ENCODE data around the gene TEF. TPM values are rescaled to one million over a fixed set of nuclear protein-coding genes. Genes with fewer than 3 reads are reported as not detected.

Gene TEF
- total RNA-seq: 9.3 and 13.6 TPM in 2 replicates
- long read RNA-seq, partial matches to known transcripts: 7 of 7 reads
- long read RNA-seq, other reads (novel, unspliced or antisense): 0 of 7 reads

- Mint-ChIP-seq H3K27me3 (ENCODE audit: low read depth) (no peaks in the 10 kb centered on the region), H3K27ac (ENCODE audit: unreplicated experiment) (peak within 1 kb of the TSS; percentile 100), H3K36me3 (ENCODE audit: low read depth) (no peaks in the 10 kb centered on the region)
Observed at GRCh38 chr22:41381329-41382097, at the start of gene TEF. Gene TEF, plus strand, starts transcription at chr22:41381942. Its CDS starts 103 bp downstream, at chr22:41382045.

GRCh38 chr22:41332217-41332939 lies 49.4 kb upstream of the TEF start:
- H3K4me1 Mint-ChIP-seq: no peaks in the 10 kb centered on the region
- DNase-seq (ENCODE audit: low read depth, low spot score): no peak
- no peak overlapping the region for H3K4me3 Mint-ChIP-seq
- H3K9me3 Mint-ChIP-seq: no peaks in the 10 kb centered on the region
- H3K27ac Mint-ChIP-seq (ENCODE audit: unreplicated experiment): no peak overlapping the region
- TF ChIP-seq, protein P1, sequence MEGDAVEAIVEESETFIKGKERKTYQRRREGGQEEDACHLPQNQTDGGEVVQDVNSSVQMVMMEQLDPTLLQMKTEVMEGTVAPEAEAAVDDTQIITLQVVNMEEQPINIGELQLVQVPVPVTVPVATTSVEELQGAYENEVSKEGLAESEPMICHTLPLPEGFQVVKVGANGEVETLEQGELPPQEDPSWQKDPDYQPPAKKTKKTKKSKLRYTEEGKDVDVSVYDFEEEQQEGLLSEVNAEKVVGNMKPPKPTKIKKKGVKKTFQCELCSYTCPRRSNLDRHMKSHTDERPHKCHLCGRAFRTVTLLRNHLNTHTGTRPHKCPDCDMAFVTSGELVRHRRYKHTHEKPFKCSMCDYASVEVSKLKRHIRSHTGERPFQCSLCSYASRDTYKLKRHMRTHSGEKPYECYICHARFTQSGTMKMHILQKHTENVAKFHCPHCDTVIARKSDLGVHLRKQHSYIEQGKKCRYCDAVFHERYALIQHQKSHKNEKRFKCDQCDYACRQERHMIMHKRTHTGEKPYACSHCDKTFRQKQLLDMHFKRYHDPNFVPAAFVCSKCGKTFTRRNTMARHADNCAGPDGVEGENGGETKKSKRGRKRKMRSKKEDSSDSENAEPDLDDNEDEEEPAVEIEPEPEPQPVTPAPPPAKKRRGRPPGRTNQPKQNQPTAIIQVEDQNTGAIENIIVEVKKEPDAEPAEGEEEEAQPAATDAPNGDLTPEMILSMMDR (conservative IDR thresholded peaks at IDR 0.05): no peak
- peaks cover 12% of the 10 kb centered on the region for H3K36me3 Mint-ChIP-seq (ENCODE audit: low read depth)
- H3K27me3 Mint-ChIP-seq (ENCODE audit: low read depth): no peaks in the 10 kb centered on the region

More at GRCh38 chr22:41381329-41382097, at the start of gene TEF:
- Mint-ChIP-seq H3K4me3 (peak within 1 kb of the TSS; percentile 92), H3K4me1 (peaks cover 28% of the 10 kb centered on the region), H3K9me3 (no peaks in the 10 kb centered on the region)
- TF ChIP-seq, protein P1 (conservative IDR thresholded peaks at IDR 0.05): no peak
- DNase-seq (ENCODE audit: low read depth, low spot score): peak; percentile 96

- H3K36me3 Mint-ChIP-seq (ENCODE audit: low read depth): peaks cover 7% of the 10 kb centered on the region
- TF ChIP-seq, protein P1 (conservative IDR thresholded peaks at IDR 0.05): no peak
- H3K27me3 Mint-ChIP-seq (ENCODE audit: low read depth): no peaks in the 10 kb centered on the region
- no peak overlapping the region for H3K27ac Mint-ChIP-seq (ENCODE audit: unreplicated experiment)
- no peaks in the 10 kb centered on the region for H3K4me1 Mint-ChIP-seq
- DNase-seq (ENCODE audit: low read depth, low spot score): no peak
- no peak overlapping the region for H3K4me3 Mint-ChIP-seq
- H3K9me3 Mint-ChIP-seq: no peaks in the 10 kb centered on the region
Observed at GRCh38 chr22:41333806-41334205, 47.9 kb upstream of the TEF start.

DNA sequence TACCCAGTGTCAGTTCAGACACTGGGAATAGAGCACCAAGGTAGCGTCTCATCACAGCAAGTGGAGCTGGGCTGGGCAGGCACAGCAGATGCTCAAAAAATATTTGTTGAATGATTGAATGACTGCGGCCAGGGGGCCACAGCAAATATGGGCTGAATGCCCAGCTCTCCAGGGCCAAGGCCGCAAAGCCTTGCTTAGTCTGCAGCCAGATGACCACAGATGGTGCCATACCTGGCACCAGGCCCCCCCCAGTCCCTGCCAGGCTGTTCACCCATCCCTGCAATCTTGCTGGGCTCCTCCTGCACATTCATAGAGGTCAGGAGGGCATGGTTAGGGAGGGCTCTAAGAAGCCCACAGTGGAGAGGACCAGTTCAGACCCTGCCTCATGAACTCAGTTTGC lies 47.5 kb upstream of the TEF start:
- H3K4me1 Mint-ChIP-seq: no peaks in the 10 kb centered on the region
- DNase-seq (ENCODE audit: low read depth, low spot score): no peak
- no peak overlapping the region for H3K27ac Mint-ChIP-seq (ENCODE audit: unreplicated experiment)
- H3K4me3 Mint-ChIP-seq: no peak overlapping the region
- H3K9me3 Mint-ChIP-seq: no peaks in the 10 kb centered on the region
- TF ChIP-seq, protein P1 (conservative IDR thresholded peaks at IDR 0.05): no peak
- no peaks in the 10 kb centered on the region for H3K27me3 Mint-ChIP-seq (ENCODE audit: low read depth)
- peaks cover 7% of the 10 kb centered on the region for H3K36me3 Mint-ChIP-seq (ENCODE audit: low read depth)

GRCh38 chr22:41334951-41335635 lies 46.6 kb upstream of the TEF start:
- DNase-seq (ENCODE audit: low read depth, low spot score): no peak
- TF ChIP-seq, protein P1 (conservative IDR thresholded peaks at IDR 0.05): no peak
- Mint-ChIP-seq H3K4me3 (no peak overlapping the region), H3K27me3 (ENCODE audit: low read depth) (no peaks in the 10 kb centered on the region), H3K4me1 (no peaks in the 10 kb centered on the region), H3K27ac (ENCODE audit: unreplicated experiment) (peak overlapping the region; percentile 78), H3K9me3 (no peaks in the 10 kb centered on the region), H3K36me3 (ENCODE audit: low read depth) (peaks cover 7% of the 10 kb centered on the region)

Measured in neural crest cell (in vitro differentiated cells).